GM18519 (cell line): ENCODE data around the gene SUMO2.
"Not testable (repeated sequence)": the region's sequence is repeated elsewhere in the genome, so short reads cannot be mapped to it uniquely, and the experiment has no call there.

Source experiments
- ATAC-seq: cut with Tn5 transposase; IDR thresholded peaks from one replicate; pipeline ENCODE4 v1.9.1; 2021; ENCODE audit warnings: mild to moderate bottlenecking, moderate library complexity; ENCODE audit not compliant: unreplicated experiment, low FRiP score

SUMO2 gene

DNA sequence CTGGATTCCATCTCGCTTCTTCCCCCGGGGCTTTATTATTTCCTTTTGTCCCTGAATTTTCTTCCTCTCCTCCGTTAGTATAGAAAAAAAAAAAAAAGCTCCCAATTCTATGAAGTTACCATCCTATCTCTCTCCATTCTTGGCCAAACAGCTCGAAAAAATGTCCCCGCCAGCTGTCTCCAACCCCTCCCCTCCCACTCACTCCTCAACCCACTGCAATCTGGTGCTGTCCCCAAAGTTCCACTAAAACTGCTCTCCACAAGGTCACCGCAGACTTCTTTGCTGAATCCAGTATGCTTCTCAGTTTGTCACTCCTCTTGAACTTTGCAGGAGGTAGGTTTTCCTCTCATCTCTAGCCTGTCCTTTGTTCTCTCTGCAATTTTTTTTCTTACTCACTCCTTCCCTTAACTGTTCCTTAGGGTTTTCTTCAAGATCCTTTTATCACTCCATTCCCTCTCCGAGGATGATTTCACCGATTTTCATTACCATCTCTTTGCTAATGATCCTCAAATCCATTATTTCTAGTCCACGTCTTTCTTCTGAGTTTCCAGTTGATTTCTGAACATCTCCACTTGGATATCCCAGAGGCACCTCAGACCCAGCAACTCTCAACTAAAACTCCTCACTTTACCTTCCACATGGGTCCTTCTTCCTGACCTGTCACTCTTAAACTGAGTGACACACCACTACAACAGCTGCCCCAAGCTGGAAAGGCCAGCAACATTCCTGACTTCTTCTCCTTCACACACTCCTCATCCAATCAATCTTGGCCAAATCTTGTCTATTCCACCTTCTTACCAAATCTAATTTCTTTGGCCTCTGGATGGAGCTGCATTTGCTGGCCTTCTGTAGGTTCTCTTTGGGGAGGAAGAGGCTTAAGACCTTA is 1.5 kb upstream of the SUMO2 start:
- ATAC-seq = no peak

DNA sequence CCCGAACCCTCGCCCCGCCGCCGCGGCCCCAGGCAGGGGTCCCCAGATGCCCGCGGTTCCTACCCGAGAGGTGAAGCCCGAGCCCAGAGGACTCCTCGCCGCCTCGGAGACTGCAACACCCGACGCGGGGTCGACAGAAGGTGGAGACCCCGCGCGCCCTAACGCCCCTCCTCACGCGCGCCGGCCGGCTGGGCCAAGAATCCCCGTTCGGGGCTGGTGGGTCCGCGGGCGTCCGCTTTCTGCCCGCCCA is 515 bp downstream of the SUMO2 start:
- peak; percentile 11 for ATAC-seq

DNA sequence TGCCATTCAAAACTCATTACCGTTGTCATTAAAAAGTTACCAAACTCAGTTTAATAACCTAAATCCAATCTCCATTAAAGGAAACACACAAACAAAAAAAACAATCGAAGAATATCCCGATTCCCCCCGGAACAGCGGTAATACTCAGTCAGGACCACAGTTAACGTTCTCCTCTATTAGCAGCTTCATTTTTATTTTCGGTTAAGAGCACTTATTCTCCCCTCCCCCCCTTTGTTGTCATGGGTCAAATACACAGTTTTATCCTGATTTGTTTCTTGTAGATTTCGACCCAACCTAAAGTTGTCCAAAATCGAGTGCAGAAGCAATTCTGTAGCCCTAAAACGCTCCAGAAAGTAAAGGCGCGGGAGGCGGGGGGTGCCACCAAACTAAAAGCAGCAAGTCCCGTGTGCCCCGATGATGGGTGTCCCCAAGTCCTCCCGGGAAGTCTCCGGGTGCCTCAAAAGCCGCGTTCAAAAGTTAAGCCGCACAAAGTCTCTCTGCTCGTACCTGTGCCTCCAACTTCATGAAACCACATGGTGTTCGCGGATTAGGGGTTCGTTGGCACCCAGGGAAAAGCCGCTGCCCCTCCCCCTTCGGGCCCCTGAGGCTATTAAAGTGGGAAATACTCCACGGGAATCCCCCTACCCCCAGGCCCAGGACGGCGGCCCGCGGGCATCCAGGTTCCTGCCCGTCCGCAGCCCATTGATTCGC is 996 bp downstream of the SUMO2 start:
- ATAC-seq = no peak

DNA sequence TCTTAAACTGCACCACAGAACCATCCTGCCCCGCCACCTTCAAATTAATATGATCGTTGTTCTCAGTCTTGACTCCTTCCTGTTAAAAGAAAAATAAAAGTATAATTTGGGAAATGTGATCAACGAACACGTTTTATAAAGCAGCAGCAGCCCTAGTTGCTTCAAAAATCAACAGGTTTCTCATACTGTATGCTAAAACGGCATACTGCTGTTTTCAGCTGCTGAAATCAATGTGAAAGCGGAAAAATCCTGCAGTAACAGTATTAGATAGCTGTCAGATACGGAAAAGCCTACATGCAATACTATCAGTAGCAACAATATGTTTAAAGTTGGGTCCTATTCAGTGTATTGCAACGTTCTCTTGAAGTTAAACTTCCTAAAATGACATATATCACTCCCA is 1.6 kb downstream of the SUMO2 start:
- ATAC-seq = no peak

DNA sequence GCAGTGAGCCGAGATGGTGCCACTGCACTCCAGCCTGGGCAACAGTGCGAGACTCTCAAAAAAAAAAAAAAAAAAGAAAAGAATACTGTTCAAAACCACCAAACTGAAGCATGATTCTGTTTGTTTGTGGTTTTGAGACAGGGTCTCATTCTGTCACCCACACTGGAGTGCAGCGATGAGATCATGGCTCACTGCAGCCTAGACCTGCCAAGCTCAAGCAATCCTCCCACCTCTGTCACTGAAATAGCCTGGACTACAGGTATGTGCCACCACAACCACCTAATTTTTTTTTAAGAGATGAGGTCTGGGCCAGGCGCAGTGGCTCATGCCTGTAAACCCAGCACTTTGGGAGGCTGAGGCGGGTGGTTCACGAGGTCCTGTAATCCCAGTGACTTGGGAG is 4.3 kb downstream of the SUMO2 start:
- ATAC-seq = no peak

DNA sequence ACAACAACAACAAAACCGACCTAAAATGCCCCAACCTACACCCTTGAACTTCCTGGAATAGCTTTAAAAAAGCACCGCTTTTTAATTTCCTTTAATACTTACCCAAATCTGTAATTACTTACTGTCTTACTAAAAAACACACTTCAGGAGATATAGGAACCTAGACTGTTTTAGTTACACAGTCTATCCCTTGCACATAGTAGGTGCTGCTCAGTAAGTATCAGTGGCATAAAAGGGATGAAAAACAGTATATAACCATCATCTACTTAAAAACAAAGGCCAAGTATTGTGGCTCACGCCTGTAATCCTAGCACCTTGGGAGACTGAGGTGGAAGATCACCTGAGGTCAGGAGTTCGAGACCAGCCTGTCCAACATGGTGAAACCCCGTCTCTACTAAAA is 6.1 kb downstream of the SUMO2 start:
- no peak for ATAC-seq

DNA sequence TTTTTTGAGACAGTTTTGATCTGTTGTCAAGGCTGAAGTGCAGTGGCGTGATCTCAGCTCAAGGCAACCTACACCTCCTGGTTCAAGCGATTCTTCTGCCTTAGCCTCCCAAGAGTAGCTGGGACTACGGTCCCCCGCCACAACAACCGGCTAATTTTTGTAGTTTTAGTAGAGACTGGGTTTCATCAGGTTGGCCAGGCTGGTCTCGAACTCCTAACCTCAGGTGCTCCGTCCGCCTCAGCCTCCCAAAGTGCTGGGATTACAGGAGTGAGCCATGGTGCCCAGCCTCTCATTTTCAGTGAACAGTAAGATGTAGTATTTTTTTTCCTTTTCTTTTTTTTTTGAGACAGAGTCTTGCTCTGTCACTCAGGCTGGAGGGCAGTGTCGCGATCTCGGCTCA is 7.8 kb downstream of the SUMO2 start:
- no peak for ATAC-seq

DNA sequence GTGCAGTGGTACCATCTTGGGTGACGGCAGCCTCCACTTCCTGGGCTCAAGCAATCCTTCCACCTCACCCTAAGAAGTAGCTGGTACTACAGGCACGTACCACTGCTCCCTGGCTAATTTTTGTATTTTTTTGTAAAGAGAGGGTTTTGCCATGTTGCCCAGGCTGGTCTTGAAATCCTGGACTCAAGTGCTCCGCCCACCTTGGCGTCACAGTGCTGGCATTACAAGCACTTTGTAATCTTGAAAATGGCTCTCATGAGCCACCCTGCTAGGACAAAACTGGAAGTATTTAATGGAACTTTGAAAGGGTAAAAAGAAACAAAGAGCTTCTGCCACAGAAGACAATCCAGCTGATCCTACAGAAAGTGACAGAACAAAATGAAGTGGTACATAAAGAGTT is 9.2 kb downstream of the SUMO2 start:
- no peak for ATAC-seq

DNA sequence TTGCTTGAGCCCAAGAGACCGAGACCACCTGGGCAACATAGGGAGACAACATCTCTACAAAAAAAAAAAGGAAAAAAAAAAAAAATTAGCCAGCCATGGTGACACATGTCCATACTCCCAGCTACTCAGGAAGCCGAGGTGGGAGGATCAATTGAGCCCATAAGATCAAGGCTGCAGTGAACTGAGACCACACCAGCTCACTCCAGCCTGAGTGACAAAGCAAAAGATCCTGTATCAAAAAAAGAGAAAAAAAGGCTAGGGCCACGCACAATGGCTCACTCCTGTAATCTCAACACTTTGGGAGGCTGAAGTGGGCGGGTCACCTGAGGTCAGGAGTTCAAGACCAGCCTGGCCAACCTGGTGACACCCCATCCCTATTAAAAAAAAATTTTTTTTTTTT is 13.8 kb downstream of the SUMO2 start:
- no peak for ATAC-seq

DNA sequence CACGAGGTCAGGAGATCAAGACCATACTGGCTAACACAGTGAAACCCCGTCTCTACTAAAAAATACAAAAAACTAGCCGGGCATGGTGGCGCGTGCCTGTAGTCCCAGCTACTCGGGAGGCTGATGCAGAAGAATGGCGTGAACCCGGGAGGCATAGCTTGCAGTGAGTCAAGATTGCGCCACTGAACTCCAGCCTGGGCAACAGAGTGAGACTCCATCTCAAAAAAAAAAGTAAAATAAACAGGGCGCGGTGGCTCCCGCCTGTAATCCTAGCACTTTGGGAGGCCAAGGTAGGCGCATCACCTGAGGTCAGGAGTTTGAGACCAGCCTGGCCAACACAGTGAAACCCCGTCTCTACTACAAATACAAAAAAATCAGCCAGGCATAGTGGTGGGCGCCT is 18.2 kb downstream of the SUMO2 start:
- not testable (repeated sequence) for ATAC-seq

DNA sequence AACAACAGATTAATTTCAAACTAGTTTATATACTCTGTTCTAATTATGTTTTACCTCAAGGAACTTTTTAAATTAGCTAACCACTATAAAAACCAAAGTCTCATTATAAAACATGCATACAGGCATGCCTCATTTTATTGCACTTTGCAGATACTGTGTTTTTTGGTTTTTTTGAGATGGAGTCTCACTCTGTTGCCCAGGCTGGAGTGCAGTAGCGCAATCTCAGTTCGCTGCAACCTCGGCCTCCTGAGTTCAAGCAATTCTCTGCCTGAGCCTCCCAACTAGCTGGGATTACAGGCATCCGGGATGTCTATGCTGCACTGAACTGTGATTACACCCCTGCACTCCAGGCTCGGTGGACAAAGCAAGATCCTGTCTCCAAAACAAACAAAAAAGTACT is 19.7 kb downstream of the SUMO2 start:
- ATAC-seq = no peak

DNA sequence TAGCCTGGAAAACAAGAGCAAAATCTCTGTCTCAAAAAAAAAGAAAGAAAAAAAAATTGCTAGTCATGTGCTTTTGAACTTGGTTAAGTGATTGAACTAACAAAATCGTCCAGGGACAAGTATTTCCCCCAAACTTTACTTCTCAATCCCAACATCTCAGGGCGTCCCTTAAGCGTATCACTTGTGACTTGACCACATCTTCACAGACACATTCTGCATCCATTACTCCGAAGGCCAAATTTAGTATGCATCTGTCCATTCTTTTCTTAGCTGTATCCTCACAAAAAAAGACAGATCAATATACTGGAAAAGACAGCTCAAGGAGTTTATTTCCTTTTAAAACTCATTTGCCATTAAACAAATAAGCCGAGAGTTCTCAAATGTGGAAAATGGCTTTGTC is 22.5 kb downstream of the SUMO2 start:
- no peak for ATAC-seq

DNA sequence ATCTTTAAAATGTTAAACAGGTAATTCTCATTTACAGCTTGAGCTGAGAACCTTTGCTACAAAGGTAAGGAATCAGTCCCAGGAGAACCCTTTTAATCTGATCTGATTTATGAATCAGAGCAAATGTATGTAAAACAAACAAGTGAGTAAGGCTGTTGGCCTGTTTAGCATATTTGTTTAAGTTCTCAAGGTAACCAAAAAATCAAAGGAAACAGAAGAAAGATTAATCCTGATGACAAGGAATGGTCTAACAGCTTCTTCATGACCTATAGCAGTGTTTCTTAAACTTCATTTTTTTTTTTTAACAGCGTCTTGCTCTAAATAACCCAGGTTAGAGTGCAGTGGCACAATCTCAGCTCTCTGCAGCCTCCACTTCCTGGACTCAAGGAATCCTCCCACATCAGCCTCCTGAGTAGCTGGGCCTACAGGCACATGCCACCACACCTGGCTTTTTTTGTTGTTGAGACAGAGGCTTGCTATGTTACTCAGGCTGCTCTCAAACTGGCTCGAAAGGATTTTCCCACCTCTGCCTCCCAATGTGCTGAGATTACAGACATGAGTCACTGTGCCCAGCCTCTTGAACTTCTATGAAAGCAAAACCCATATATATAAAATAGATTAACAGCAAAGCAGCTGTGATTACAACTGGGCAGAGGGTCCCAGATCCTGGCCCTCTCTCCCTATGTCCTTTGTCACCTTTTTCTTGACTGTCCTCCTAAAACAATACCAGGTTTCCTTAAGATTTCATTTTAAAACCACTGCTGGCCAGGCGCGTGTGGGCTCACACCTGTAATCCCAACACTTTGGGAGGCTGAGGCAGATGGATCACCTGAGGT is 23.3 kb downstream of the SUMO2 start:
- ATAC-seq = no peak

DNA sequence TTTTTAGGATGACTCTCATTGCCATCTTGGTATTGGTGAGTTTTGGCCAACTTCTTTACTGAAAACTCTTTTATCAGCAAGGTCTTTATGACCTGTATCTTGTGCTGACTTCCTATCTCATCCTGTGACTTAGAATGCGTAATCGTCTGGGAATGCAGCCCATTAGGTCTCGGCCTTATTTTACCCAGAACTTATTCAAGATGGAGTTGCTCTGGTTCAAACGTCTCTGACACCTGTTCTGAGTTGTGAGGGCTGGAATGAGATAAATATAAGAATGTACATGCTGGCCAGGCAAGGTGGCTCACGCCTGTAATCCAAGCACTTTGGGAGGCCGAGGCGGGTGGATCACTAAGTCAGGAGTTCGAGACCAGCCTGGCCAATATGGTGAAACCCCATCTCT is 24.3 kb downstream of the SUMO2 start:
- ATAC-seq = not testable (repeated sequence)

DNA sequence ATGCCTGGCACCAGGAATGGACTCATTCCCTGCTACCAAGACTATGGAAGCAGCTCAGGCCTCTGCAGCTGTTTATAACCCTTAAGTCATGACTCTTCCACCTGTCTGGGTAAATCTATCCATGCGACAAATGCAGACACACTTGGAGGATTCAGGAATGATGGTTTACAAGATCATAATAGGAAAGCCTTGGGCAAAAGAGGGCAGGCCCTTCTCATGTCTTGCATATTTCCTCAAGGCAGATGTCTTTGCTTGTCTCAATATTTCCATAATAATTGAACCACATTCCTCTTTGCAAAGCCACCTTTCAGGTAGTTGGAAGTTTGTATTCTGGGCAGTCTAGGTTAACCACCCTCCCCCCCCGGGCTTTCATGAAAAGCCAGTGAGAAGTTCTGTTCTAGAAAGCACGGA is 27.6 kb downstream of the SUMO2 start:
- no peak for ATAC-seq

DNA sequence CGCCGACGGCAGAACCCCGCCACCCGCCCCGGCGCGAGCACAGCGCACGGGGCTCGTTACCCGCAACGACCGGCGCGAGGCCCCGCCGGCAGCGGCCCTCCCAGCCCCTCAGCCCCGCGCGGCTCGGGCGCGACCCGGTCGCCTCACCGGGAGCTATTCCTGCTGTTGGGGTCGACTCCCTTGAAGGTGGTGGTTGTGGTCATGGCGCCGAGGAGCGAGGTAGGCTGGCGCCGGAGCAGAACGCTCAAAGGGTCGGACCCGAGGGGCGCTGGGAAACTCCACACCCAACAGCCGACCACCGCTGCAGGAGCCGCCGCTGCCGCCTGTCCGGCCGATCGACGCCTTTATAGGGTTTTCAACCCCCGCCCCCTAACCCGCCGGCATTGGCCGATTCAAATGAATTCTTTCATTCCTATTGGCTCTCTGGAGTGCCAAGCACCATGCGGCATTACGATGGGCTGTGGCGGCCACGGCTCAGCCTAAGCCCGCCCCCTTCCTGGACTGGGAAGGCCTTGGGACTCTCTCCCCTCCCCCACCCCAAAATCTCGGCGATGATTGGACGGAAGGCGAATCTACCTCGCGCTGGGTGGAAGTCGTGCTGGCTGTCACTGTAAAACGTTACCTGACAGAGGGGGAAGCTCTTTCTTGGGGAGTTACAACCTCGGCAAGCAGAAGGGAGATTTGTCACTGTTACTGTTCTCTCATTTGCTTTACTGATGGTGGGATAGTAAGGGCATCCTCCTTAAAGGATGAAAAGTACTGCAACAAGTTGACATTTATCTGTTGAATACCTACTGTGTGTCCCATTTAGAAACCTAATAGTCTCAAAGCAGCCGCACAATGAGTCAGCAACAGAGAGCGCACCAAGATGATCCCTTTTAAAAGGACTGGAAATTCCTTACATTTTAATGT is 28.3 kb downstream of the SUMO2 start, which contains the start of gene JPT1:
JPT1 (minus strand) TSS at position 318 of the 912 bp plus-strand sequence; CDS start at position 203, 115 bp downstream.
- ATAC-seq = peak; percentile 90

DNA sequence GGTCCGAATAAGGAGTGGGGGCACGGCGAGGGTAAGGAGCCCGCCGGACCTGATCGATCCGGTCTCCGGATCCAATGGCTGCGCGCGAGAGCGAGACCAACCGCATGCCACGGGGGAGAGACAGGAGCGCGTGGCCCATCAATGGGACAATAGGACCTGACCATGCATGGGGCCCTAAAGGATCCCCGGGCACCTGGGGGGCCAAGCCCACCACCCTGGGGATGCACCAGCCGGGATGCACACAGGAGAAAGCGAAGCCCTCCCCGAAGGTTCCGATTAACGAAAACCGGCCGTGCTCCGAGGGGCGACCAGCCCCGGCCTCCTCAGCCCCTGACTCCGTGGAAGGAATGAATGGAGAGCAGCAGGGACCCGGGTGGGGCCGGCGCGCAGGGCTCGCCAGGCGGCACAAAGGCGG is 29.0 kb downstream of the SUMO2 start:
- ATAC-seq = peak; percentile 18

DNA sequence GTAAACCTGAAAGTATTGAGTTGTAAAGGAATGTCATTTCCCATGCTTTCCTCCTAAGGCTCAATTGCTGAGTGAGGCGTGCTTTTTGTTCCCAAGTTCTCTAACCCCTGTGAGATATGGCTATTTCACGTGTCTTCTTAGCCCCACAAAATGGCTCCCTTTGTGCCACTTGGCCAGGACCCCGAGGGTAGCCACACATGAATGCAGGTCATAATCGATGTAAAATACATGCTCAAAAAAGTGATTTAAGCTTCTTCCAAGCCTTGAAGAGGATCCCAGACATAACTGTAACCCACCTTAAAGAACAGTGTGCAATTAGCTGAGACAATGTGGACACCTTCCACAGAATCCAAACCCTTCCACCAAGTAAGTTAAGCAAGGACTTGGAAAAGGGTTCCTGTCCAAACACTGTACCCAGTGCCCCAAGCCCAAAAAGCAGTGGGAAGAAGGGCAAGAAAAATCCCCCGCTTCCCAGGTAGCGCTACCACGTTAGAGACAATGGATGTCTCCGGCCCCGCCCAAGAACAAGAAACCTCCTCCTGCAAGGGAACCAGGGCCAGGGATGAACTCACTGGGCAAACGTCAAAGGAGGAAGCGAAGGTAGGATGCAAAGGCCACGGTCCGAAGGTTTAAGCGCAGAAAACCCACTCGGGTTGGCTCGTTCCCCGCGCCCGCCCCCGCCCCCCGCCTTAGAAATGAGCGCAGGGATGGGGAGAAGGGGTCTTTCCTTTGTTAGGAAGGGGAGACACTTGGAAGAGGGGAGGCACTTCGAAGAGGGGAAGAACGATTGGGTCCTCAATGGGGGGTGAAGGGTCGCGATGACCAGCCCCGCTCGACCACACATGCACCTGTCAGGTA is 29.6 kb downstream of the SUMO2 start:
- ATAC-seq = no peak

DNA sequence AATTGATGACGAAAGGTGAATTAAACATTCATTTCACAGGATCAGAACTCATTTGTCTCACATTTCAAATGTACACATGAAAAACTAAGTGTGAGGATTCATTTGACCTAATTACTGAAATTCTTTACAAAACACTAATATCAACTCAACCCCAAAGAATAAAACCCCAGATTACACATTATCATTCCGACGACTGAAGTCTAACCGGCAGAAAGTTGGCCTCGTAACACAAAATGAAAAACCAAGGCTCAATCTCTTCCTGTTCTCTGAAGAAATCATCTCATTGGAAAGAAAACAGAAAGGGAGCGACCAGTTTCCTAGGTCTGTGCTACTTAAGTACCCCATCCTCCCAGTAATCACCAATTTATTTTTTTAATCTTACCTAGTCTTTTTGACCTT is 30.2 kb downstream of the SUMO2 start:
- no peak for ATAC-seq
